Suprapubic skin (tissue), 4 donors: ENCODE data around the gene EIPR1. TPM values are rescaled to one million over a fixed set of nuclear protein-coding genes. Genes with fewer than 3 reads are reported as not detected.

Source experiments
- DNase-seq, 2 donors: peaks; one replicate each; pipeline ENCODE4 v3.0.0-alpha.2; 2019; ENCODE audit warnings: low spot score in 2 of 2
- H3K27ac ChIP-seq: fragments of 200-600 bp; sonication (generic); one replicate; pipeline ENCODE4 v1.5.1; 2019
- H3K27me3 ChIP-seq: fragments of 200-600 bp; sonication (generic); one replicate; pipeline ENCODE4 v1.5.1; 2019
- H3K36me3 ChIP-seq: fragments of 200-600 bp; sonication (generic); one replicate; pipeline ENCODE4 v1.5.1; 2019
- H3K4me1 ChIP-seq: fragments of 200-600 bp; sonication (generic); one replicate; pipeline ENCODE4 v1.5.1; 2019
- H3K4me3 ChIP-seq: fragments of 200-600 bp; sonication (generic); one replicate; pipeline ENCODE4 v1.5.1; 2019; ENCODE audit warnings: mild to moderate bottlenecking
- H3K9me3 ChIP-seq: fragments of 200-600 bp; sonication (generic); one replicate; pipeline ENCODE4 v1.5.1; 2019
- CTCF ChIP-seq, 2 donors: fragments of 200-600 bp in 1 of 2; fragments of 450-650 bp in 1 of 2; sonication (generic) in 1 of 2; IDR thresholded peaks; one replicate each; pipeline ENCODE4 v1.5.1; 2016 to 2019; ENCODE audit warnings: antibody characterized with exemption in 2 of 2, mild to moderate bottlenecking in 1 of 2, moderate library complexity in 1 of 2
- EP300 ChIP-seq: sonication (generic); formaldehyde crosslinking; IDR thresholded peaks from one replicate; pipeline ENCODE4 v1.6.1; 2017; ENCODE audit warnings: antibody characterized with exemption
- POLR2A ChIP-seq, 2 donors: fragments of 450-650 bp; IDR thresholded peaks; one replicate each; pipeline ENCODE4 v1.6.1; 2017; ENCODE audit warnings: antibody characterized with exemption in 2 of 2, mild to moderate bottlenecking in 2 of 2, moderate library complexity in 2 of 2
- POLR2AphosphoS5 ChIP-seq, 3 donors: sonication (generic); formaldehyde crosslinking; IDR thresholded peaks; one replicate each; pipeline ENCODE4 v1.6.1; 2017; ENCODE audit warnings: antibody characterized with exemption in 3 of 3
- WGBS: methylation state at CpG from one replicate; pipeline ENCODE4 v1.1.5; 2018; 5-methylcytosine and 5-hydroxymethylcytosine counted together
- total RNA-seq, 4 donors: library from RNA; depleted of rRNA; stranded (reverse); fragments of >200 nt; gene quantifications; one replicate each; pipeline ENCODE4 v1.1.0, GENCODE V29; 2016

EIPR1 gene
- total RNA-seq, 4 donors from 2014 or later, result 29.0 to 37.5 (median 30.7) TPM

- TF ChIP-seq POLR2AphosphoS5 (IDR thresholded peaks at IDR 0.05) (no peak), CTCF (IDR thresholded peaks at IDR 0.05) (no peak), POLR2A (IDR thresholded peaks at IDR 0.05) (no peak), EP300 (no peak)
- WGBS, result 86% methylated on average over 33 of the region's 39 CpGs
These were observed 229.7 kb downstream of the EIPR1 start for GRCh38 chr2:3147651-3148530.

GRCh38 chr2:3146772-3147650 lies 230.6 kb downstream of the EIPR1 start:
- no peaks in the 10 kb centered on the region for H3K9me3 ChIP-seq
- H3K27ac ChIP-seq, result no peak overlapping the region
- WGBS, result 73% methylated on average over 17 of the region's 30 CpGs
- H3K36me3 ChIP-seq, result no peaks in the 10 kb centered on the region
- H3K4me3 ChIP-seq, result no peak overlapping the region
- no peaks in the 10 kb centered on the region for H3K4me1 ChIP-seq
- no peak for TF ChIP-seq POLR2AphosphoS5 (IDR thresholded peaks at IDR 0.05)
- H3K27me3 ChIP-seq, result no peaks in the 10 kb centered on the region
- DNase-seq, result peak in 1 of 2 donors; percentile 55

More at GRCh38 chr2:3147651-3148530, 229.7 kb downstream of the EIPR1 start:
- H3K27ac ChIP-seq, result no peak overlapping the region
- H3K4me3 ChIP-seq, result no peak overlapping the region
- no peaks in the 10 kb centered on the region for H3K4me1 ChIP-seq
- no peaks in the 10 kb centered on the region for H3K9me3 ChIP-seq
- no peaks in the 10 kb centered on the region for H3K36me3 ChIP-seq
- no peaks in the 10 kb centered on the region for H3K27me3 ChIP-seq
- DNase-seq, result peak in 1 of 2 donors; percentile 76

- Histone ChIP-seq H3K9me3 (no peaks in the 10 kb centered on the region), H3K27me3 (no peaks in the 10 kb centered on the region), H3K27ac (no peak overlapping the region), H3K4me3 (no peak overlapping the region), H3K36me3 (no peaks in the 10 kb centered on the region), H3K4me1 (no peaks in the 10 kb centered on the region)
- TF ChIP-seq CTCF (IDR thresholded peaks at IDR 0.05) (no peak), POLR2AphosphoS5 (IDR thresholded peaks at IDR 0.05) (no peak), POLR2A (IDR thresholded peaks at IDR 0.05) (no peak), EP300 (no peak)
- peak in 1 of 2 donors; percentile 60 for DNase-seq
- 76% methylated on average over 7 of the region's 8 CpGs for WGBS
These were observed 231.4 kb downstream of the EIPR1 start for GRCh38 chr2:3146175-3146574.

DNA sequence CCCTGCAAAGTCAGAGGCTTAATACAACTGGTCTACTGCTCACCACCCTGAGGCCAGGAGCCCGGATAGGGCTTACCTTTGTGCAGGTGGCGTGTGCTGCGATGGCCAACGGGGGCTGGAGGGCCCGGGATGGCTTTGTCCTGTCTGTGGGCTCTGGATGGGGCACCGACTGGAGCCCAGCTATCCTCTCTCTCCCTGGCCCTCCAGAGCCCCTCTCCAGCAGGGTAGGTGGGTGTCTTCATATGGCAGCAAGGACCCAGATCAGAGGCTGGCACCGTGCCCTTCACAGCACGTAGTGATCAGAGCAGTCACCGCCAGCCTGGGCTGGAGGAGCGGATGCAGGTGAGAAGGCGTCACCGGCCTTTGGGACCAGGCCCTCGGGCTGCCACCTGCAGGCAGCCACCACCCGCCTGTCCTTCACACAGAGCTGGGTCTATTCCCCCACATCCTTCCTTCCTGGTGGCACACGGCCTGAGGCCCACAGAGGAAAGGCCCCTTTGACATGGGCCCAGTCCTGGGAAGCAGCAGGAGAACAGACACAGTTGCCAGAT lies 232.1 kb downstream of the EIPR1 start:
- peak in 1 of 2 donors; percentile 35 for DNase-seq

More for the DNA sequence above, 232.1 kb downstream of the EIPR1 start:
- Histone ChIP-seq H3K9me3 (no peaks in the 10 kb centered on the region), H3K4me3 (no peak overlapping the region), H3K4me1 (no peaks in the 10 kb centered on the region), H3K27ac (no peak overlapping the region), H3K27me3 (no peaks in the 10 kb centered on the region), H3K36me3 (no peaks in the 10 kb centered on the region)
- TF ChIP-seq POLR2A (IDR thresholded peaks at IDR 0.05), result no peak
- TF ChIP-seq CTCF (IDR thresholded peaks at IDR 0.05), result no peak
- TF ChIP-seq POLR2AphosphoS5 (IDR thresholded peaks at IDR 0.05), result no peak
- TF ChIP-seq EP300, result no peak
- 73% methylated on average over 7 of the region's 15 CpGs for WGBS
